Fibroblast of pulmonary artery (primary cell): ENCODE data around the gene RTKN.

Experiments
- DNase-seq: peaks from one replicate; pipeline ENCODE4 v3.0.0-alpha.2; 2010; ENCODE audit warnings: low read depth
- H3K4me3 ChIP-seq: replicated peaks from 2 replicates; pipeline ENCODE4 v1.5.1; 2011; ENCODE audit warnings: low read depth, mild to moderate bottlenecking, control low read depth, low read length, moderate library complexity
- CTCF ChIP-seq: IDR thresholded peaks from 2 replicates; pipeline ENCODE4 v1.5.1; 2011; ENCODE audit warnings: mild to moderate bottlenecking, control low read depth, low read length, inconsistent platforms; ENCODE audit errors: missing control alignments

Gene RTKN

GRCh38 chr2:74439803-74440377, 1.8 kb downstream of the RTKN start:
- no peak for TF ChIP-seq CTCF
- DNase-seq: peak; percentile 67
- H3K4me3 ChIP-seq: peak overlapping the region; percentile 68

DNA sequence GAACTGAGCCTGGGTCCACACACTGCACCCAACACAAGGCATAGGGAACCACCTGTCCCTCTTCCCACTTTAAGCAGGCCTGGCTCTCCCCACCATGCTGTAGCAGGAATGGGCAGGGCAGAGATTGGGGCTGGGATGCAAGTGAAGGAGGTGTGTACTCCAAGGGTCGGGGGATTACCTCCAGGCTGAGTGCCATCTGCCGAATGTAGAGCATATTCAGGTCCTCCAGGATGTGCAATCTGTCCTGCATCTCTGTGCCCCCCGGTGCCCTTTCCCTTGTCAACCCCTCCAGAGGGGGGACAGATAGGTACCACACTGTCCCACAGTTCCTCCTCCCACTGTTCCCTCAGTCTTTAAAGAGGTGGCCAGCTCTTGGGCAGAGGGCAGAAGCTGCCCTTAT, 2.4 kb downstream of the RTKN start:
- H3K4me3 ChIP-seq: peak overlapping the region; percentile 68
- DNase-seq: no peak
- no peak for TF ChIP-seq CTCF

DNA sequence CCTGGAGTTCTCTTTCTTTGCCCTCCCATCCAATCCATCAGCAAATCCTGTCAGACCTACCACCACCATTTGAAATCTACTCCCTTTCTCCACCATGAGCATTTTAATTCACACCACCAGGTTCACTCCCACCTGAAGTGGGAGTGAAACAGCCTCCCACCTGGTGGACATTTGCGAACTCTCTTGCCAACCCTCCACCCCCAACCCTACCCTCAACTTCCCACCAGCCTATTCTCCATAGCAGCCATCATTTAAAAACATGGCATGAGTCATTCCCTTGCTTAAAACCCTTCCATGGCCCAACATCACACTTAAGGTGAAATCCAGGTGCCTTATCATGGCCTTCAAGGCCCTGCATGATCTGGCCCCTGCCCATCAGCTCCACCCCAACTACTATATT, 3.5 kb downstream of the RTKN start:
- H3K4me3 ChIP-seq: no peak overlapping the region
- no peak for DNase-seq
- TF ChIP-seq CTCF: no peak

- no peak overlapping the region for H3K4me3 ChIP-seq
- no peak for TF ChIP-seq CTCF
Measured at GRCh38 chr2:74436848-74437695, 4.7 kb downstream of the RTKN start.

GRCh38 chr2:74436111-74436805, 5.5 kb downstream of the RTKN start:
- no peak for TF ChIP-seq CTCF
- no peak for DNase-seq
- no peak overlapping the region for H3K4me3 ChIP-seq

More at GRCh38 chr2:74436848-74437695, 4.7 kb downstream of the RTKN start:
- DNase-seq: peak; percentile 26

GRCh38 chr2:74430502-74430901, 11.2 kb downstream of the RTKN start:
- no peak for TF ChIP-seq CTCF
- H3K4me3 ChIP-seq: no peak overlapping the region
- DNase-seq: no peak
